GM13976 (cell line): ENCODE data around the gene NEGR1.

Experiments used
- DNase-seq: peaks from one replicate; pipeline ENCODE4 v3.0.0; 2012; ENCODE audit warnings: low spot score
- in situ Hi-C: fragments of 300-500 bp; cut with MboI; formaldehyde crosslinking; loops from one replicate; pipeline ENCODE4 v1.12.0; 2022; ENCODE audit warnings: low sequenced_read_pairs, mixed read lengths, inconsistent platforms; ENCODE audit not compliant: unreplicated experiment
- TF ChIP-seq, protein P1 (sequence below): IDR thresholded peaks from 2 replicates; pipeline ENCODE4 v1.5.1; 2012; ENCODE audit warnings: borderline replicate concordance, mild to moderate bottlenecking; ENCODE audit not compliant: insufficient read depth; ENCODE audit errors: extremely low read depth, missing control alignments, control extremely low read depth

The NEGR1 gene

DNA sequence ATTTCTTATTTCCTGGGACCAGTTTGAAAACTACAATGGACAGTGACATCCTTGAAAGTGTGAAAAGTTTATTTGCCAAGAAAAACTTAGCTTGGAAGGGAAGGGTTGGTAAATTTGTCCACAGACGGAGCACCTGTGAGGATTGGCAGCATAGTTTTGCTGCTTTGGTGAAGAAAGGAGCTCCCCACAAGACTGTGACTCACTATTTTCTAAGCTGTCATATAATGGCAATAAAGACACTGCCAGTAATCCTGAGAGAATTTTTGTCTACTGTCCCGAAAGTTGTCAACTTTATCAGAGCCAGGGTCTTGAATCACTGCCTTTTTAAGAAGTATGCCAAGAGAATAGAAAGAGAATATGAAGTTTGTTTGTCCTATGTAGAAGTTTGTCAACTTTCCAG, 230.8 kb downstream of the NEGR1 start:
- TF ChIP-seq, protein P1, sequence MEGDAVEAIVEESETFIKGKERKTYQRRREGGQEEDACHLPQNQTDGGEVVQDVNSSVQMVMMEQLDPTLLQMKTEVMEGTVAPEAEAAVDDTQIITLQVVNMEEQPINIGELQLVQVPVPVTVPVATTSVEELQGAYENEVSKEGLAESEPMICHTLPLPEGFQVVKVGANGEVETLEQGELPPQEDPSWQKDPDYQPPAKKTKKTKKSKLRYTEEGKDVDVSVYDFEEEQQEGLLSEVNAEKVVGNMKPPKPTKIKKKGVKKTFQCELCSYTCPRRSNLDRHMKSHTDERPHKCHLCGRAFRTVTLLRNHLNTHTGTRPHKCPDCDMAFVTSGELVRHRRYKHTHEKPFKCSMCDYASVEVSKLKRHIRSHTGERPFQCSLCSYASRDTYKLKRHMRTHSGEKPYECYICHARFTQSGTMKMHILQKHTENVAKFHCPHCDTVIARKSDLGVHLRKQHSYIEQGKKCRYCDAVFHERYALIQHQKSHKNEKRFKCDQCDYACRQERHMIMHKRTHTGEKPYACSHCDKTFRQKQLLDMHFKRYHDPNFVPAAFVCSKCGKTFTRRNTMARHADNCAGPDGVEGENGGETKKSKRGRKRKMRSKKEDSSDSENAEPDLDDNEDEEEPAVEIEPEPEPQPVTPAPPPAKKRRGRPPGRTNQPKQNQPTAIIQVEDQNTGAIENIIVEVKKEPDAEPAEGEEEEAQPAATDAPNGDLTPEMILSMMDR: no peak
- no peak for DNase-seq
- in situ Hi-C loops: no loop called here

DNA sequence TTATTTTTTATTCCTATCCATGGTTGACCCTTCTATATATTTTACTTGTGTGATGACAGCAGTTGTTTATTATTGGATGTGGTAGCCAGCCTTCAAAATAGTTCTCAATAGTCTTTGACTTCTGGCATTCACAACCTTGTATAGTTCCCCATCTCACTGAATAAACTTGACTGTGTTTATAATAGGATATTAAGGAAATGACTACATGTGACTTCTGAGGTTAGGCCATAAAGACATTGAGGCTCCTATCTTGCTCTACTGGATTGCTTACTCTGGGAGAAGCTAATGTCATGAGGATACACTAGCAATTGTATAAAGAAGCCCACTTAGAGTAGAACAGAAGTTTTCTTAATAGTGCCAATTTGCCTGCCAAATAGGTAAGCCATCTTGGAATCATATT, 231.8 kb downstream of the NEGR1 start:
- in situ Hi-C loops: no loop called here
- TF ChIP-seq, protein P1: no peak
- no peak for DNase-seq

DNA sequence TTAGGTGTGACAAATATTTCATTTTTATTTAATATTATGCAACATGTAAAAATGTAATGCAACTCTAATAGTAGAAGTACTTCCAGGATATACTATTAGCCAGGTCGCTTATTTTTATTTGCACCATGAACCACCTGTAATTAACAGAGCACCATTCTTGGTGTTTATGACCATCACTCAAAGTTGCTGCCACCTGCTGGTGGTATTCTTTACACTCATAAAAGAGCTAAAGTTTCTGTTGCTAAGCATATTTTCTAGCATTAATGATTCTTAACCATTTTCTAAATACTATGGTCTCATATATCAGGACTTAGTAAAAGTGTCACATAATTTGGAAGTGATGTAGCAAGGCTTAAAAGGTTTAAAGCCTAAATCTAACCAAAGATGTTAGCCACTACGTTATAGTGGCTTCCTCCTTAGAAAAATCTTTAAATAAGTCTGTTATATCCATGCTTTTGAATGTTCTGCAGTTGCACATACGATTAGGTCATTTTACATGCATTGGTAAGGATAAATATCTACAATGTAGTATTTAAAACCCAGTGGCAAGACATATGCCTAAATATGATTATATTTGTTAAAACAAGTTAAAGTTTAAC, 244.5 kb downstream of the NEGR1 start:
- TF ChIP-seq, protein P1: peak; percentile 31
- DNase-seq: no peak
- in situ Hi-C loops: loop anchor here (25.0 kb wide), 1 partner anchor 451 kb away; no protein-coding TSS in a partner anchor

DNA sequence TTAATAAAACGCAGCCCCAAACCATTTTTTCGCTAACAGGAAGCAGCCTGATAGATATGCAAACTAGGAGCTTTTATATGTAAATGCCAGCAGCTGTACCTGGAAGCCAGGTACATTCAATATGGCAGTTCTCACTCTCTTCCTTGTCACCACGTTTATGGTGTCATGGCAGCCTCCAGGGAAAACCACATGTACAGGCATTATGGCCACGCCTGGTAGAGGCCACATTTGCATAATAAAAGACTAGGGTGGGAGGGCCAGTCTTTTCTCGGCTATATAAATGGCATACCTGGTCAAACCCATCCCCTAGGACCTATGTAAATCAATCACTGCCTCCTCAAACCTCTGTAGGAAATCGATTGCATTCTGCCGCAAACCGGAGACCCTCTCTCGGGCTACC, 247.5 kb downstream of the NEGR1 start:
- DNase-seq: no peak
- in situ Hi-C loops: loop anchor here (25.0 kb wide), 1 partner anchor 448 kb away; no protein-coding TSS in a partner anchor
- TF ChIP-seq, protein P1: no peak

DNA sequence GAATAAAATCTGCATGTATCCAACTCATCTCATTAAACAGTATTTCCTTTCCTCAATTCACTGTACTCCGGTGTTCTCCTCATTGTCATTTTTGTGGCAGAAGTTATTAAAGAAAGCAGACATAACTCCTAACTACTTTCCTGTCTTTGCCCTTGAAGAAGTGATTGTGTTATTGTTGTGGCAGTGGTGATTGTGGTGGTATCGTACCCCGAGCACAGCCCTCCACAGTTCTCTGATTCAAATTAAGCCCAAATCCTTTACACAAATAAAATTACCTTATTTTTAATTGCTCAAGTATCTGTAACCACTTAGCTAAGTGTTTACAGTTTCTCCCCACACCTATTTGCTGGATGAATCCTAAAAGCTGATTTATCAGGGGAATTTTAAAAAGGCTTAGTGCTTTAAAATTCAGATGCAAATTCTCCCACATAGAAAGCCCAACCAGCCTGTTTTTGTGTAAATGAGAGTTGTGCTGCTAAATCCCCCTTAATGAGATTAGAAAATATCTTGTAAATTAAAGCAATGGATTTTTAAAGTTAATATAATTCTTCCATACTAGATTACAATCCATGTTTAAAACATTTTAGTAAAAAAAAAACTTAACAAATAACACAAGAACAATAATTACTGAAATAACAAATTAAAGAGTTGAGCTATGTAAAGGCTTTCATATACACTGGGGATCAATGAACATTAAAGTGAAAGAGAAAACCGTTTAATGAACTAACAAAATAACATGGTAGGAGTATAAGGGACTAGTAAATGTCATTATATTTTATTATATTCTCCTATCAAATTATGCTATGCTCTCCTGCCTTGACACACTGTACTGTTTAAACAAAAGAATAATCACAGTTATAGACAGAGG, 259.0 kb downstream of the NEGR1 start:
- no peak for DNase-seq
- TF ChIP-seq, protein P1: no peak
- in situ Hi-C loops: no loop called here

DNA sequence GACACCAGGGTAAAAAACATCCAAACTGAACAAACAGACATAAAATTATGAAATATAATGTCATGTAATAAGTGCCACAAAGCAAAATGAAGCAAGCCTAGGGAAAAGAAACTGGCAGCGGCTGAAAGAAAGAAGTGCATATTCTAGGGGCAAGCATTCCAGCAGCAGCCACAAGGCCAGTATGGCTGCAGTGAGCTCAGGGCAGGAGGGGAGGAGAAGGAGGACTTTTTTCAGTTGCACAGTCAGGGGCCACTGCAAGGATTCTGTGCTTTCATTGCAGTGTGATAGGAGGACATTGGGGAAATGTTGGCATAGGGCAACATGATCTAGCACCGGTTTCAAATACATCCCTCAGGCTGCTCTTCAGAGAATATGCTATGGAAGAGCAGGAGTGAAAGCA, 263.8 kb downstream of the NEGR1 start:
- in situ Hi-C loops: no loop called here
- no peak for DNase-seq
- TF ChIP-seq, protein P1: no peak
